ENCODE results near the gene SEMA4D. TPM values are rescaled to one million over a fixed set of nuclear protein-coding genes. Genes with fewer than 3 reads are reported as not detected.

Gene SEMA4D
- total and polyA plus RNA-seq, 5 experiments from 2014 or later, result 154 to 573 (median 359) TPM

DNA sequence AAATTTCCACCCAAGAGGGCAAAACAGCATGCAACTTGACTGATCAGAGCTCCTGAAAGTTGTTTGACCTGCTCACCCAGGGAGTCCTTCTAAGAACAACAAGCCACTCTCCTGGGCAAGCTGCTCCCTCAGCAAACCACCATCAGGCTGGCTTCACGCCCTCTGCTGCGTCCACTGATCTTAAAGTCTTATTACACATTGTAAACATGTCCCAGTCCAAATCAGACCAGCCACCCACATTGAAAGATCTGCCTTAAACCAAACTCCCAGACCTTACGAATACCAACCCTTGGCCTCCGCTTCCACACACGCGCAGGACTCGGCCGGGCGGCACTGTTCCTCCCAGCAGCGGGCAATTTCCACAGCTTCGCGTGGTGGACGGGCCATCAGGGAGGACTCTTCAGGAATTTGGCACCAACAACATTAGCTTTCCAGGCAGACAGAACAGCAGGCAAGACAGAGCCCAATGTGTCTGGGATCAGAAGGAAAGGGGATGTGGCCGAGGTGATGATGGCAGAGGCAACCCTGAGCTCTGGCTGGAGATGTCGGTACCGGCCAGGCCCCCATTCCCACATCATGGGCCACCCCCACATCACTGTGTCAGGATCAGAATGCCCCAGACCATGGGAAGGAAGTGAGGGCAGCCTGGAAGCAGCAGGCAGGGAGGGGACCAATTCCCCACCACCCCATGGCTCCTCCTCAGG, 56.8 kb downstream of the SEMA4D start:
- H3K4me3 Mint-ChIP-seq, result peak overlapping the region in 9 of 10 donors; percentile 42 to 80 (median 64)
- peak overlapping the region; percentile 86 to 97 (median 94) for H3K27ac Mint-ChIP-seq
- peaks cover 3 to 69% (median 3%) of the 10 kb centered on the region in 3 donors for H3K36me3 Mint-ChIP-seq
- no peaks in the 10 kb centered on the region for H3K27me3 Mint-ChIP-seq
- POLR2A ChIA-PET, result interaction anchor here (0.7 to 11.2 kb wide), 11 partner anchors 8 to 99 kb away, joined by 3 to 108 read pairs (median 4); no protein-coding TSS in a partner anchor
- DNase-seq, result no peak
- no peaks in the 10 kb centered on the region for H3K9me3 Mint-ChIP-seq
- ATAC-seq, result no peak
- peaks cover 48 to 98% (median 89%) of the 10 kb centered on the region in 4 donors for H3K4me1 Mint-ChIP-seq

DNA sequence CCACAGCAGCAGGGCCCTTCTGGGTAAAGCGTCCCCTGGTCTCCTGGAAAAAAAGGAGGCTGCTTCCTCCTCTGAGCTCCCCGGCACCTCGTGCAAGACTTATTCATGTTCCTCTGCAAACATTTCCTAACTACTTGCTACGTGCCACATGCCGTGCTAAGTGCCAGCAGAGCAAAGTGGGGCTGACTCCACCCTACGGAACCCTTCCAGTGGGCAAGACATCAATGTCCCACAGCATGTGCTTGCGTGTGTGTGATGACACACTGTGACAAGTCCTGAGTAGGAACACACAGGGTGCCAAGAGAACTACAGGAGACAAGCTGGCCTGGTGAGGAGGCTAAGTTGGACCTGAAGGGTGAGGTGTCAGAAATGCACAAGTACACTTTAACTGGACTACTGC, 57.4 kb downstream of the SEMA4D start:
- no peaks in the 10 kb centered on the region for H3K9me3 Mint-ChIP-seq
- peaks cover 2 to 65% (median 3%) of the 10 kb centered on the region in 3 donors for H3K36me3 Mint-ChIP-seq
- POLR2A ChIA-PET, result interaction anchor here (0.7 to 11.2 kb wide), 9 partner anchors 9 to 99 kb away, joined by 3 to 108 read pairs (median 4); no protein-coding TSS in a partner anchor
- peak overlapping the region; percentile 86 to 97 (median 94) for H3K27ac Mint-ChIP-seq
- ATAC-seq (no peak), DNase-seq (no peak)
- no peaks in the 10 kb centered on the region for H3K27me3 Mint-ChIP-seq
- peak overlapping the region in 9 of 10 donors; percentile 42 to 80 (median 64) for H3K4me3 Mint-ChIP-seq
- peaks cover 45 to 97% (median 88%) of the 10 kb centered on the region in 4 donors for H3K4me1 Mint-ChIP-seq

DNA sequence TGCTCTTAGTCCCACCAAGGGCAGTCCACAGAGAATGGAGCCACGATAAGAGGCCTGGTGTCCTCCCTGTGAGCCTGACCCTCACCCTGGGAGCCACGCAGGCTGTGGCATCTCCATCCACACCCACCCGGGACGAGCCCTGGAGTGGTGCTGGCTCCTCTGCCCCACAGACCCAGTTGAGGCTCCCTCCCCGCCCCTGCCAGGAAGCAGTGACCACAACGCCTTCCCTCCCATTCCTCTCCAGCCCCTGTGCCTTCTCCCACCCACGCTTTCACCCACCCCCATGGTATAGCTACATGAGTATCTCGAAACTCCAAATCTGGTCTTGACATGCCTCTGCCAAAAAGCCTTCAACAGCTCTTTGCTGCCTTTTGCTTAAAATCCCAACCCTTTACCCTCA, 57.9 kb downstream of the SEMA4D start:
- peaks cover 2 to 66% (median 3%) of the 10 kb centered on the region in 3 donors for H3K36me3 Mint-ChIP-seq
- POLR2A ChIA-PET, result interaction anchor here (0.5 to 11.2 kb wide), 7 partner anchors 9 to 57 kb away, joined by 3 to 108 read pairs (median 4); no protein-coding TSS in a partner anchor
- peaks cover 48 to 97% (median 88%) of the 10 kb centered on the region in 4 donors for H3K4me1 Mint-ChIP-seq
- peak overlapping the region; percentile 86 to 97 (median 94) for H3K27ac Mint-ChIP-seq
- ATAC-seq, result no peak
- no peaks in the 10 kb centered on the region for H3K27me3 Mint-ChIP-seq
- H3K9me3 Mint-ChIP-seq, result no peaks in the 10 kb centered on the region
- H3K4me3 Mint-ChIP-seq, result peak overlapping the region in 9 of 10 donors; percentile 42 to 80 (median 64)
- no peak for DNase-seq

DNA sequence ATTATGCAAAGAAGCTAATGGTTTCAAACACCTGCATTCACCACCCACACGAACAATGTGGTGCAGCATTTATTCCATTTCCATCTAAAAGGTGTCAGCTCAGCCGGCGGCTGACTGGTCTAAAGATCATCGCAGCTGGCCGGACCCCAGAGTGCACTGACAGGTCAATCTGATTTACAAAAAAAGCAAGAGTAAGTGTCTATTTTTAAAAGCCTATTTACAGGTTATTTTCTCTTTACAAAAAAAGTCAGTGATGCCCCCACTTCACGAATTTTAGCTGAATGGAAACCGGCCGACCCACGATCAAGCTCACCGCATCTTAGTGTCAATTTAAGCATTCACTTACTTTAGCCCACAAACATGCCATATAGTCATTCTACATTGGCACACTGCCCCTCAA, 58.3 kb downstream of the SEMA4D start:
- H3K4me3 Mint-ChIP-seq, result peak overlapping the region in 9 of 10 donors; percentile 36 to 80 (median 63)
- H3K27me3 Mint-ChIP-seq, result no peaks in the 10 kb centered on the region
- ATAC-seq, result no peak
- POLR2A ChIA-PET, result interaction anchor here (0.5 to 11.2 kb wide), 6 partner anchors 9 to 57 kb away, joined by 3 to 108 read pairs (median 5); no protein-coding TSS in a partner anchor
- peaks cover 46 to 97% (median 88%) of the 10 kb centered on the region in 4 donors for H3K4me1 Mint-ChIP-seq
- peak overlapping the region; percentile 86 to 95 (median 93) for H3K27ac Mint-ChIP-seq
- H3K9me3 Mint-ChIP-seq, result no peaks in the 10 kb centered on the region
- peaks cover 2 to 62% (median 3%) of the 10 kb centered on the region in 3 donors for H3K36me3 Mint-ChIP-seq
- DNase-seq, result no peak

DNA sequence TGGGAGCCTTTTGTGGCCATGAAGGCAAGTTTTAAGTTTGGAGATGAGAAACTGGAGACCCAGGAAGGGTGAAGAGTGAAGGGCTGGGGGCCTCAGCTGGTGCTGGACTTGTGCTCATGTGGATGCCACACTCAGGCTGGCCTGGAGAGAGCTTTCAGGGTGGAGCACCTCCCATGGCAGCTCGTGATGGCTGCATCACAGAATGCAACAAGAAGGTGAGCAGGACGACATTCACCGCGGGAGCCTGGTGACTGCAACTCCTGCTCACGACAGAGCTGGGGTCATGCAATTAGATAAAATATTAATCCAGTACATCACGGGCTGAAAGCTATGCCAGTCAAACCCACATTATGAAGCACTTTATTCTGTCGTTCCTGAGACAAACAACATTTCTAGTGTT, 59.7 kb downstream of the SEMA4D start:
- DNase-seq, result no peak
- POLR2A ChIA-PET, result interaction anchor here (1.1 to 11.2 kb wide), 4 partner anchors 11 to 128 kb away, joined by 3 to 108 read pairs (median 8); partner anchors contain the start of gene CKS2
- no peaks in the 10 kb centered on the region for H3K9me3 Mint-ChIP-seq
- H3K4me3 Mint-ChIP-seq, result peak overlapping the region; percentile 40 to 84 (median 69)
- peaks cover 0 to 63% (median 0%) of the 10 kb centered on the region in 3 donors for H3K36me3 Mint-ChIP-seq
- H3K4me1 Mint-ChIP-seq, result peaks cover 43 to 99% (median 92%) of the 10 kb centered on the region in 4 donors
- no peaks in the 10 kb centered on the region for H3K27me3 Mint-ChIP-seq
- no peak for ATAC-seq
- H3K27ac Mint-ChIP-seq, result peak overlapping the region; percentile 87 to 97 (median 92)

DNA sequence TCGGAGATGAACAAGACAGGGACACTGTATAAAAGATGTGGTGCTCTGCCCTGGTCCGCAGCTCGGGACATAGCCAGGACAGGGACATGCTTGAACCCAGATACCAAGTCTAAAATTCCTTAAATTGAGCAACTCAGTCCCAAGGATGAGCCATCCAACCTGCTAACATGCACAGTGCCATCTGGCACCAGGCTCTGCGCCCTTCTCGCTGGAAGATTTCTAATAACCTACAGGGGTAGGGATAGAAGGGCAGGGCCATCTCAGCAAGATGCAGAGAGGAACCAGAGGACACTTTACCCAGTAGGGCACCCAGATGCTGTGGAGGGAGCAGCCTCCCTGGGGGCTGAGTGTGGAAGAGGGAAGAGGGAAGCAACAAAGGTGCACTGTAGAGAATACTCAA, 60.1 kb downstream of the SEMA4D start:
- H3K27ac Mint-ChIP-seq, result peak overlapping the region; percentile 87 to 97 (median 92)
- no peaks in the 10 kb centered on the region for H3K9me3 Mint-ChIP-seq
- peaks cover 0 to 61% (median 0%) of the 10 kb centered on the region in 3 donors for H3K36me3 Mint-ChIP-seq
- ATAC-seq (peak; percentile 4 to 7), DNase-seq (no peak)
- H3K4me1 Mint-ChIP-seq, result peaks cover 43 to 99% (median 94%) of the 10 kb centered on the region in 4 donors
- POLR2A ChIA-PET, result interaction anchor here (1.1 to 11.2 kb wide), 7 partner anchors 9 to 127 kb away, joined by 3 to 108 read pairs (median 4); partner anchors contain the start of gene CKS2
- H3K4me3 Mint-ChIP-seq, result peak overlapping the region; percentile 55 to 84 (median 72)
- no peaks in the 10 kb centered on the region for H3K27me3 Mint-ChIP-seq

DNA sequence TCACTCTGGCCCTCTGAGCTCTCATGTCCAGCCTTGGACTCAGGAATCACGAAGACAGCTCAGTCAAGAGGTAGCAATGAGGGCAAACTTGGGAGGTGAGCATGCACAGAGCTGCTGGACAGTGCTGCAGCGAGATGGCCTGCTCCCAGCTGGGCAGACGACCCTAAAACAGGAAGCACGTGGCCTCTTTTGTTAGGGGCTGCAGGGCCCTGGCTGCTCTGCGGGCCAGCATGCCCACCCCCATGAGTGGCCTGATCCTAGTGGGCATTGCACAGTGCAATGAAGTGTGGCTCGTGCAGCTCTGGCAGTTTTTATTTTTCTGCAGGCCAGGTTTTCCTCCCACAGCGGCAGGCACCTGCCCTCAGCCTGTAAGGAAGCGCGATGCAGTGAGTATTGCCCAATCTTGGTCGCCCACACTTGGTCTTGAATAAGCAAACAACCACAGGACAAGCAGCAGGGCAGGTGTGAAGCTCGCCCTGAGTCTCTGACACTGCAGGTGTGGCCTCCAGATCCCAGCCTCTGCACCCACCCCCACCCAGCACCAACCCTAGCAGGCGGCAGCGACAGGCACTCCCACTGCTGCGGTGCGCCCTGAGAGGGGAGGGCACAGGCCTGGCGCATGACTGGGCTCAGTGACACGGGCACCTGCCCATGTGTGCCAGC, 60.8 kb downstream of the SEMA4D start:
- no peaks in the 10 kb centered on the region for H3K27me3 Mint-ChIP-seq
- POLR2A ChIA-PET, result interaction anchor here (0.6 to 11.2 kb wide), 10 partner anchors 8 to 127 kb away, joined by 3 to 108 read pairs (median 4); partner anchors contain the start of gene CKS2

DNA sequence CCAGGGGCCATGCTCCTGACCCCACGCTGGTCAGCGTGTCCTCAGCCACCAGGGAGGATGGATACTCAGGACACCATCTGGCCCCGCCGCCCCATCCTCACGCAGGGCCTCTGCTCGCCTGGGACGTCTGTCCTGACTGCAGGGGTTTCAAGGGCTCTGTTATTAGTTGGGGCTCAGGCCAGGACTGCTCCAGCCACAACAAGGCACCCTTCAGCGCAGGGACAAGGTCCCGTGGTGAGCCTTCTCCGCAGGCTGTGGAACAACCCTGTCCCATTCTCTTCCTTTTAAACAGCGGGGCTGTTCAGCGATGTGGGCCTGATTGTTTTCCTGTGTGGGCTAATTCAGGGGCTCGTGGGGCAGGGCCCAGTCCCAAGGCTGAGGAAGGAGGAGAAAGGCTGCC, 61.6 kb downstream of the SEMA4D start:
- ATAC-seq, result no peak
- no peaks in the 10 kb centered on the region for H3K27me3 Mint-ChIP-seq
- H3K36me3 Mint-ChIP-seq, result peaks cover 0 to 57% (median 0%) of the 10 kb centered on the region in 3 donors
- peak overlapping the region in 7 of 10 donors; percentile 7 to 84 (median 73) for H3K4me3 Mint-ChIP-seq
- no peak for DNase-seq
- no peaks in the 10 kb centered on the region for H3K9me3 Mint-ChIP-seq
- H3K27ac Mint-ChIP-seq, result peak overlapping the region in 9 of 10 donors; percentile 46 to 96 (median 91)
- H3K4me1 Mint-ChIP-seq, result peaks cover 48 to 99% (median 94%) of the 10 kb centered on the region in 4 donors
- POLR2A ChIA-PET, result interaction anchor here (0.7 to 11.2 kb wide), 8 partner anchors 10 to 113 kb away, joined by 3 to 108 read pairs (median 4); no protein-coding TSS in a partner anchor

More for the DNA sequence above, 60.8 kb downstream of the SEMA4D start:
- peak overlapping the region; percentile 55 to 84 (median 72) for H3K4me3 Mint-ChIP-seq
- peaks cover 46 to 99% (median 94%) of the 10 kb centered on the region in 4 donors for H3K4me1 Mint-ChIP-seq
- peak overlapping the region; percentile 87 to 97 (median 92) for H3K27ac Mint-ChIP-seq
- ATAC-seq, result peak; percentile 85 to 94
- DNase-seq, result peak in 9 of 10 donors; percentile 29 to 78 (median 55)
- H3K36me3 Mint-ChIP-seq, result peaks cover 0 to 60% (median 0%) of the 10 kb centered on the region in 3 donors
- H3K9me3 Mint-ChIP-seq, result no peaks in the 10 kb centered on the region

DNA sequence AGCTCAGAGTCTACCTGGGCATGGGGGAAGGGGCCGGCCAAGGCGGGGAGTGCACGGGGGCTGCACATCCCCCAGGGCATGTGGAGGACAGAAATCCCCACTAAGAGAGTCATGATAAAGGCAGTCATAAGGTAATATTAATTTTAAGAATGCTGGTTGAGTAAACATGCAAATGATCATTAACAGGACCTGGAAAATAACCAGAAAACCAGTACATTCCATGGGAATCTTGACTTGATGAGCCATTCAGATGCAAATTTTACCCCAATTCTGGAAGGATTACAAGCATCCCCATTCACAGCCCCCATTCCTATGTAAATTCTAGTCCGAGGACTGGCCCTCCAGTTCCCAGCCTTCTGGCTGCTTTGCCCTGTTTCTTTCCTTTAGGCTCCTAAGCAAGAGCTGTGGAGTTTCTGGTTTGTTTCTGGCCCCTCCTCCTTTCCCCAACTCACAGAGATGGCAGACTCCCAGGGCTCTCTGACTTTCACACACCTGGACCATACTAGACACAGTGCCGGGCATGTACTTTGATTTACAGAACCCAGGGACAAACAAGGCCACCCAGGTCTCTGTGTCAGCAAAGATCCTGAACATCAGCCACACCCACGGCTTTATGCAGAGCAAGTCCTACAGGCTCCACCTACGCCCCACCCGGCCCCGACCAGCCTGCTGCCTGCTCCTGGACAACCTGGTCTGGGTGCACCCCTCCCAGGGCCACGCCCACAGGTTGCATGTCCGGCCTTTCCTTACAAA, 62.7 kb downstream of the SEMA4D start:
- Mint-ChIP-seq H3K9me3 (no peaks in the 10 kb centered on the region), H3K27ac (peak overlapping the region; percentile 79 to 94 (median 88)), H3K4me1 (peaks cover 38 to 99% (median 93%) of the 10 kb centered on the region in 4 donors), H3K4me3 (peak overlapping the region in 7 of 10 donors; percentile 7 to 73 (median 55)), H3K36me3 (peaks cover 0 to 46% (median 0%) of the 10 kb centered on the region in 3 donors), H3K27me3 (no peaks in the 10 kb centered on the region)
- ATAC-seq (no peak), DNase-seq (no peak)
- POLR2A ChIA-PET, result interaction anchor here (0.7 to 11.2 kb wide), 5 partner anchors 9 to 114 kb away, joined by 3 to 108 read pairs (median 3); no protein-coding TSS in a partner anchor

DNA sequence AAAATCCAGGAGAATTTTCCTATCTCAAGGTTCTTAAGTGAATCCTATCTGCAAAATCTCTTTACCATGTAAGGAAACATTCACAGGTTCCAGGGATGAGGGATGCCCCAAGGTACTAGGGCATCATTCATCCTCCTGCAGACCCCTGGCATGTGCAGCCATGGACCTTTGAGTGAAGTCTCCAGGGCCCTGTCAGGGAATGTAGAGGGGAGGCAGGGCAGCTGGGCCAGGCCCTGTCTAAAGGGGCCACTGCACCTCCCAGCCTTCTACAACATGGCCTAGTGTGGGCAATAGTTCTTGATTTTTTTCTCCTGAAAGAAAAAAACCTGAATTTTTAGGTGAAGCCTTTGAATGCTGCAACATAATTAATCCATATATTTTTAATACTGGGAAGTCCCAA, 63.3 kb downstream of the SEMA4D start:
- Mint-ChIP-seq H3K36me3 (peaks cover 0 to 40% (median 0%) of the 10 kb centered on the region in 3 donors), H3K4me3 (peak overlapping the region in 4 of 10 donors; percentile 5 to 47 (median 11)), H3K27ac (peak overlapping the region; percentile 23 to 92 (median 88)), H3K27me3 (no peaks in the 10 kb centered on the region), H3K9me3 (no peaks in the 10 kb centered on the region), H3K4me1 (peaks cover 34 to 99% (median 93%) of the 10 kb centered on the region in 4 donors)
- POLR2A ChIA-PET, result interaction anchor here (0.9 to 1.5 kb wide), 3 partner anchors 16 to 114 kb away, joined by 3 read pairs; no protein-coding TSS in a partner anchor
- ATAC-seq, result no peak
- no peak for DNase-seq

DNA sequence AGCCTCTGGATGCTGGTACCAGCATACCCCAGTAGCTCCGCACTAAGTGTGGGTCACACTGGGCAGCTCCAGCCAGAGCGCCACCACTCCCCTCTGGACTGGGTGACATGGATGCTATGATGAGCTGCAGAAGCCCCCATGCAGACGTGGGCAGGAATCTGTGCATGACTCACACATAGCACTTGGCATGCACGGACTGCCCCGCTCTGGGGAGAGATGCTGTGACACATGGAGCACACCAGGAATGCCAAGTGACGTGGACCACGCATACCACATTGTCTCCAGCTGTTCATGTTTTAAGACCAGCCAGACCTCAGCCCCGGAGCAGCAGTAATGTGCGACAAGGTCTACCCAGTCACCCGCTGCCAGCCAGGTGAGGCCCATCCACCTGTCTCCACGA, 64.1 kb downstream of the SEMA4D start:
- Mint-ChIP-seq H3K36me3 (peaks cover 0 to 38% (median 0%) of the 10 kb centered on the region in 3 donors), H3K4me3 (peak overlapping the region in 1 of 10 donors; percentile 34), H3K27me3 (no peaks in the 10 kb centered on the region), H3K4me1 (peaks cover 37 to 99% (median 95%) of the 10 kb centered on the region in 4 donors), H3K9me3 (no peaks in the 10 kb centered on the region), H3K27ac (peak overlapping the region; percentile 9 to 92 (median 88))
- no peak for ATAC-seq
- POLR2A ChIA-PET, result interaction anchor here (0.8 to 1.2 kb wide), 4 partner anchors 10 to 45 kb away, joined by 3 to 4 read pairs (median 3); no protein-coding TSS in a partner anchor
- no peak for DNase-seq
